Tibial artery (tissue), 4 donors: ENCODE results near the gene SERINC2.

Experiments used
- DNase-seq, 2 donors: peaks; one replicate each; pipeline ENCODE4 v3.0.0-alpha.2; 2019
- H3K27ac ChIP-seq, 2 donors: fragments of 200-600 bp; sonication (generic) in 1 of 2; 1 replicate in 1 of 2; 2 replicates in 1 of 2; pipeline ENCODE4 v1.5.1; 2018 to 2019; ENCODE audit warnings: mild to moderate bottlenecking in 1 of 2
- H3K27me3 ChIP-seq, 2 donors: fragments of 200-600 bp; sonication (generic) in 1 of 2; one replicate each; pipeline versions ENCODE4 v1.5.1 to v1.6.0; 2016 to 2019
- H3K36me3 ChIP-seq, 3 donors: fragments of 200-600 bp; sonication (generic) in 2 of 3; one replicate each; pipeline ENCODE4 v1.5.1; 2016 to 2019; ENCODE audit warnings: mild to moderate bottlenecking in 2 of 3
- H3K4me1 ChIP-seq, 4 donors: fragments of 200-600 bp; sonication (generic) in 2 of 4; 1 replicate in 3 of 4; 2 replicates in 1 of 4; pipeline ENCODE4 v1.5.1; 2016 to 2019
- H3K4me3 ChIP-seq, 2 donors: fragments of 200-600 bp; sonication (generic) in 1 of 2; 1 replicate in 1 of 2; 2 replicates in 1 of 2; pipeline ENCODE4 v1.5.1; 2018 to 2019; ENCODE audit warnings: mild to moderate bottlenecking in 2 of 2
- H3K9me3 ChIP-seq, 3 donors: fragments of 200-600 bp; sonication (generic) in 1 of 3; one replicate each; pipeline ENCODE4 v1.5.1; 2016 to 2019
- CTCF ChIP-seq, 2 experiments: fragments of 200-600 bp in 1 of 2; fragments of 450-650 bp in 1 of 2; IDR thresholded peaks; one replicate each; pipeline ENCODE4 v1.5.1; 2017 to 2019; ENCODE audit warnings: antibody characterized with exemption in 2 of 2, mild to moderate bottlenecking in 1 of 2, moderate library complexity in 1 of 2
- intact Hi-C: fragments of 100-400 bp; cut with DNase I; formaldehyde crosslinking; loops from one replicate; pipeline ENCODE4 v1.15.0; 2023; ENCODE audit warnings: low total_unique reads

SERINC2 gene

GRCh38 chr1:31442648-31442994, 29.6 kb downstream of the SERINC2 start:
- no peak overlapping the region for H3K4me3 ChIP-seq
- no peak for TF ChIP-seq CTCF (IDR thresholded peaks at IDR 0.05)
- DNase-seq, result no peak
- no peaks in the 10 kb centered on the region for H3K9me3 ChIP-seq
- intact Hi-C loops, result no loop called here
- no peaks in the 10 kb centered on the region for H3K36me3 ChIP-seq
- H3K4me1 ChIP-seq, result no peaks in the 10 kb centered on the region
- peaks cover 0 to 3% of the 10 kb centered on the region in 2 donors for H3K27me3 ChIP-seq
- no peak overlapping the region for H3K27ac ChIP-seq

- no peak overlapping the region for H3K27ac ChIP-seq
- H3K4me1 ChIP-seq, result no peaks in the 10 kb centered on the region
- no peak for DNase-seq
- H3K36me3 ChIP-seq, result no peaks in the 10 kb centered on the region
- H3K9me3 ChIP-seq, result no peaks in the 10 kb centered on the region
- no peak for TF ChIP-seq CTCF (IDR thresholded peaks at IDR 0.05)
- peaks cover 0 to 7% of the 10 kb centered on the region in 2 donors for H3K27me3 ChIP-seq
- H3K4me3 ChIP-seq, result no peak overlapping the region
- intact Hi-C loops, result no loop called here
Measured at GRCh38 chr1:31443673-31444072, 30.7 kb downstream of the SERINC2 start.

- no peak overlapping the region for H3K4me3 ChIP-seq
- H3K4me1 ChIP-seq, result no peaks in the 10 kb centered on the region
- H3K9me3 ChIP-seq, result no peaks in the 10 kb centered on the region
- intact Hi-C loops, result no loop called here
- TF ChIP-seq CTCF (IDR thresholded peaks at IDR 0.05), result no peak
- DNase-seq, result no peak
- no peak overlapping the region for H3K27ac ChIP-seq
- H3K27me3 ChIP-seq, result peaks cover 0 to 7% of the 10 kb centered on the region in 2 donors
- H3K36me3 ChIP-seq, result no peaks in the 10 kb centered on the region
Measured at GRCh38 chr1:31444725-31445448, 31.9 kb downstream of the SERINC2 start.

- H3K9me3 ChIP-seq, result peaks cover 0 to 6% (median 3%) of the 10 kb centered on the region in 3 donors
- intact Hi-C loops, result no loop called here
Measured at GRCh38 chr1:31445951-31446350, 32.9 kb downstream of the SERINC2 start.

GRCh38 chr1:31447210-31447609, 34.2 kb downstream of the SERINC2 start:
- no peak for DNase-seq
- TF ChIP-seq CTCF (IDR thresholded peaks at IDR 0.05), result no peak
- Histone ChIP-seq H3K9me3 (peaks cover 0 to 9% (median 6%) of the 10 kb centered on the region in 3 donors), H3K27ac (no peak overlapping the region), H3K36me3 (no peaks in the 10 kb centered on the region), H3K4me1 (no peaks in the 10 kb centered on the region), H3K27me3 (peaks cover 0 to 4% of the 10 kb centered on the region in 2 donors), H3K4me3 (no peak overlapping the region)
- intact Hi-C loops, result no loop called here

More at GRCh38 chr1:31445951-31446350, 32.9 kb downstream of the SERINC2 start:
- Histone ChIP-seq H3K4me3 (no peak overlapping the region), H3K4me1 (no peaks in the 10 kb centered on the region), H3K36me3 (no peaks in the 10 kb centered on the region), H3K27ac (no peak overlapping the region), H3K27me3 (peaks cover 0 to 4% of the 10 kb centered on the region in 2 donors)
- no peak for TF ChIP-seq CTCF (IDR thresholded peaks at IDR 0.05)
- no peak for DNase-seq
